Amygdala (tissue), 56 donors: ENCODE results near the gene SLC39A11.

Experiments
- DNase-seq, 56 donors: peaks; one replicate each; lab custom pipeline; 2025; lab: John Stamatoyannopoulos, UW

SLC39A11 gene

DNA sequence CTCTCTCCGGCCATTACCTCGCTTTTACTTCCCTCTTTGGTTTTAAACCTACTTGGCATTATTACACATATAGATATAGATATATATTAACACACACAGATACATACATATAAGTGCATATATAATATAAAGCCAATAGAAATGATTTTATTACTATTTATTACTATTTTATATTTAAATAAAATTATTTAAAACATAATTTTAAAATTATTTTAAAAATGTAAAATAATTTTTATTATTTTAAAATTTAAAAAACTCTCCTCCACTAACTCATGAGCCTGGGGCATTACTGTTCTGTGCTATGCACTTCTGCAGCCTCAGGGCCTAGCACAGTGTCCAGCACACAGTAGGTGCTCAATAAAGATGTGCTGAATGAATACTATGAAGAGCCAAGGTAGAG, 200.9 kb downstream of the SLC39A11 start:
- no peak for DNase-seq

DNA sequence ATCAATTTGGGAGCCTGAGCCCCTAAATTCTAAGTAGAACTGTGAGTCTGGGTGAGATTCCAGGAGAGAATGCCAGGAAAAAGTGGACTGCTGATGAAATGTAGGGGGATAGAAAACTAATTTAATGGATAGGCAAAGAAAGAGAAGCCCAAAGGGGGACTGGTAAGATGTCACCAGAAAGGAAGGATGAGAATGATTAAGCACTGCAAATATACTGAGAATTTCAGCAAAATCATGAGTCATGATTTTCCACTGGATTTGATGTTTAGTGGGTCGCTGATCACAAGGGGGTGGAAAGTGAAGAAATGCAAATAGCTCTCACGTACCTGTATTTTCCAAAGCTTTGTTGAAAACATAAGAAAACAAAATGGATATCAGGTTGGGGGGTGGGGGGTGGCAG, 201.8 kb downstream of the SLC39A11 start:
- no peak for DNase-seq

- DNase-seq: no peak
These were observed 204.6 kb downstream of the SLC39A11 start for GRCh38 chr17:72887917-72888316.

GRCh38 chr17:72887322-72887721, 205.2 kb downstream of the SLC39A11 start:
- DNase-seq: no peak

DNA sequence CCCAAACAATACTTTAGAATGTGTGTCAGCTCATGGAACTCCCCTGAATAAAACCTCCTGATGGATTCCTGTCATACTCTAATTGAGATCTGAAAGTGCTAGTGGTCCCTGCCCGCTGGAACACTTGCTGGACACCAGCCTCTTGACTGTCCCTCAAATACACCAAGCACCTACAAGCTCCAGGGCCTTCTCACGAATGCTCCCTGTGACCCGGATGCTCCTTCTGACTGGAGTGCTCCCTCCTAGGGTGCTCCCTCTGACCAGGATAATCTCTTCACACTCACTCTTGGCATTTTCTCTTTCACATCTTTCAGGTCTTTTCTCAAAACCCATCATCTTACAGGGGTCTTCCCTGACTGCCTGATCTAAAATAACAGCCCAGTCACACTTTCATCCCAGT, 205.9 kb downstream of the SLC39A11 start:
- no peak for DNase-seq

- peak in 54 of 56 donors; percentile 8 to 90 (median 66) for DNase-seq
These were observed 208.4 kb downstream of the SLC39A11 start for GRCh38 chr17:72884066-72884465.

GRCh38 chr17:72883351-72883750, 209.1 kb downstream of the SLC39A11 start:
- DNase-seq: no peak

DNA sequence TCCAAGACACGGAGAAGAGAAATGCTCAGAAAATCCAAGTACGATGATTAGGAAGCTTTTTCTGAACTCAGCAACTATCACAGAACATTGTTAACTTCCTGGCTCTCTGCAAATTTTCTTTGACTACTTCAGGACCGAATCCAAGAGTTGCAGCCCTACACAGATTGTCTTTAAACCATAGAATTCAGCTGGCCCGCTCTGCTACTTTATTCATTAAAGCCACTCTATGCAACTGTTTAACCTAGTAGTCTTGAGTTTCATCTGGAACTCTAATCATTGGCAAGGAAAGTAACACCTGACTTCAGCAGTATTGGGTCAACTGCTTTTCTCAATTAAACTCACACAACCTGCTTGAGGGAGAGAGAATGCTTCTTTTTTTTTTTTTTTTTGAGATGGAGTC, 210.1 kb downstream of the SLC39A11 start:
- peak in 1 of 56 donors; percentile 6 for DNase-seq

GRCh38 chr17:72879877-72880276, 212.6 kb downstream of the SLC39A11 start:
- no peak for DNase-seq

DNA sequence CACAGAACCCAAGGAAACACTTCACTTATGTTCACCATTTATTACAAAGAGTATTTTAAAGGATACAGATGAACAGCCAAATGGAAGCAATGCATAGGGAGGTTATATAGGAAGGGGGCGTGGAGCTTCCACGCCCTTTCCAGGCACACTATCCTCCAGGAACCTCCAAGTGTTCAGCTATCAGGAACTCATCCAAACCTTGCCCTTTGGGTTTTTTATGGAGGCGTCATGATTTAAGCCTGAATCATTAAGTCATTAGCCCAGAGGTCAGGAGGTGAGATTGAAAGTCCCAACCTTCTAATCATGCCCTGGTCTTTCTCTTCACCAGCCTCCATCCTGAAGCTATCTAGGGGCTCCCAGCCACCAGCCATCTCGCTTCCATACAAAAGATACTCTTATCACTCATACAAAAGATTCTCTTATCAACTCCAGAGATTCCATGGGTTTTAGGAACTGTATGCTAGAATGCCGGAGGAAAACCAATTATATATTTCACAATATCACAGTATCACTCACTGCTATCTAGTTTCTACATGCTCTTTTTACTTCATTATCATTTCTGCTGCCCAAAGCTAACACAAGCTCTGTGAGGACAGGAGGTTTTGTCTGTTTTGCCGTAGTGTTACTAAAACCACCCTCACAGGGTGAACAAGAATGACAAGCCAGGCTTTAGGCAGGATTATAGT, 213.4 kb downstream of the SLC39A11 start:
- no peak for DNase-seq

DNA sequence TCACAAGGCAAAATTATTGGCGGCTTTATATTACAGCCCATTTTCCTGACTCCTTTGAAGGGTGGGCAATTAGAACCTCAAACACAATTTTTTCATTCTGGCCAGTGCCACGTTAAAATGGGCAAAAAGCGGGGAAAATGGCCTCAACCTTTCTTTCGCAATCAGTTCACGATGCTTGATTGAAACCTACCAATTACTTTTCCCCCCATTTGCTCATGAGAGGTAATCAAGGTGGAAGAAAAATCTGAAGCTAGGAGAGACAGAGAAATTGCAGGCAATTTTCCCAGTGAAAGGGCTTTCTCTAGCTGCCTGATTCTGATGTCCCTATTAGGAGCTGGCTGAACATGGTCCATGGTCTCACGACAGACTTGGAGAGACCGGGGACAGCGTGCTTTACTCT, 215.1 kb downstream of the SLC39A11 start:
- no peak for DNase-seq

DNA sequence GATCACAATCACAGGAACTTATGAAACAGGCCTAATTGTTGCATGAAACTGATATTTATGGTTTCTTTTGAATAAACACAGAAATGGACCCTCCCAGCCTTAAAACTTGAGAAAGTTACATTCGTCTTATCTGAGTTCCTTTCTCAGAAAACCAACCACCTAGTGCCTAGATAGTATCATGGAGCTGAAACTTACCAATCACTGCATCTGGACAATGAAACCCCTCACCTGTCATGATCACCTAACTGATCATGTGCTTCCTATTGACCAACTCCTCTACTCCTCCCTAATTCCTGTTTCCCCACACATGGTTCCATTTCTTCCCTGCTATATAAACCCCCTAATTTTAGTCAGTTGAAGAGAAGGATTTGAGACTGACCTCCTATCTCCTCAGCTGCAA, 216.1 kb downstream of the SLC39A11 start:
- no peak for DNase-seq

DNA sequence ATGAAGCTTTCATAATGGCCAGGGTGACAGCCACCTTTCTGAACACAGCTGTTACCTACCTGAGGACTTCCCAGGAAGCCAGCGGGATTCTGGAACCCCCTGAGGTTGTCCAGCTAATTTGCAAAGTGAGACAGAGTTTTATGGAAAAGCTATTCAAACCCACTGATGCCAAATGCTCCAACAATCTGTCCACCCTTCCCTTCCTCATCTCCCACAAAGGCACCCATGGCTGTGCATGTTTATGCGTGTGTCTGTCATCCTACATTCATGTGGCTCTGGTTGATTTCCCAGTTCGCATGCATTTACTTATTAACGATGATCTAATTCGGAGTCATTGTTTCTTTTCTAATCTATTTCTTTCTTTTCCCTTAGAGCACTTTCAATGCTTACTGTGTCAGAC, 217.1 kb downstream of the SLC39A11 start:
- no peak for DNase-seq

GRCh38 chr17:72872396-72872795, 220.1 kb downstream of the SLC39A11 start:
- DNase-seq: no peak

GRCh38 chr17:72870367-72870985, 222.0 kb downstream of the SLC39A11 start:
- DNase-seq: no peak

DNA sequence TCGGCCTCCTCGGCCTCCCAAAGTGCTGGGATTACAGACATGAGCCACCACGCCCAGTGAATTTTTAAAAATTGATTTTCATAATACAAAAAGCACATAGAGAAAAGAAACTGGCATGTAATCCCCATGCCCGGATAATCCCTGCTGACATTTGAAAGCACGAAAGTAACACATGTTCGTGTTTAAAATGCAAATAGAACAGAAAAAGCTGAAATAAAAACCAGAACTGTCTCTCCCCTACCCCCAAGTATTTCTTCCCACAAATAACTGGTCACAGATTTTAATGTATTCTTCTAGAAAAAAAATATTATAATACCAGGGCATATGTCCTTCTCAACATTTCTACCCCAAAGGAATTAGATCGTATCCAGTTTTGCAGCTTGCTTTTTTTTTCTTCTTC, 222.9 kb downstream of the SLC39A11 start:
- no peak for DNase-seq

DNA sequence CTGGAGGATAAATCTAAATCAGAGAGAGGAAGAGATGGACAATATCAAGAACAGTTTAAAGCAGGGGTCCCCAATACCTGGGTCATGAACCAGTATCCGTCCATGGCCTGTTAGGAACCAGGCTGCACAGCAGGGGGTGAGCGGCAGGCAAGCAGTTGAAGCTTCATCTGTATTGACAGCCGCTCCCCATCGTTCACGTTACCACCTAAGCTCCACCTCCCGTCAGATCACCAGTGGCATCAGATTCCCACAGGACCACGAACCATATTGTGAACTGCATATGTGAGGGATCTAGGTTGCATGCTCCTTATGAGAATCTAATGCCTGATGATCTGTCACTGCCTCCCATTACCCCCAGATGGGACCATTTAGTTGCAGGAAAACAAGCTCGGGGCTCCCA, 226.5 kb downstream of the SLC39A11 start:
- no peak for DNase-seq

DNA sequence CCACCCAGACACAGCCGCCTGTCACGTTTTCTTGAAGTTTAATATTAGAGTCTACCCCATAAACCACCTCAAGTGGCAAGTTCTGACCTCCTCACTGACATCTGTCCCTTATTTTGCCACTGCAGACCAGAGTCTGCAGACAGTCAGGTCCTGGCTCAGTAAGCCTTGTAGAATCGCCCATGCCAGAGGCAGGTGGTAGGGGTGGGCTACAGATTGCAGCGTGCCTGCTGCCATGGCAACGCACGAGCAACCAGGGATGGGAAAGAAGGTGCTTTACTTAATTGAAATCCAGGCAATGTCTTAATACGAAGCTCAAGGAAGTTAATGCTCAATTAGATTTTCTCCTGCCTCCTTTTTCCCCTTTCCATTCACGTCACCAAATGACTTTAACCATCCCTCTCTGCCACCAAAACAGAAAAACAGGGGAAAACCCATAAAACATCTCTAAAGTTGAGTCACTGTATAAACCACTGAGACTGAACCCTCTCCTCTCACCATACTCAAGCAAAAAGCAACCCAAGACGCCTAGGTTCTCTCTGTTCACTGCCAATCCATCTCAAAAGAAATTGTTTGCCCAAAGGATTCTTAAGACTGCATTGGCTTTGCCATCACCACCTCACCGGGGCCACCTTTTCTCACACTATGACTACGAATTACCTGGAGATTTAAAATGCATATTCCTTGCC, 228.8 kb downstream of the SLC39A11 start:
- DNase-seq: no peak

DNA sequence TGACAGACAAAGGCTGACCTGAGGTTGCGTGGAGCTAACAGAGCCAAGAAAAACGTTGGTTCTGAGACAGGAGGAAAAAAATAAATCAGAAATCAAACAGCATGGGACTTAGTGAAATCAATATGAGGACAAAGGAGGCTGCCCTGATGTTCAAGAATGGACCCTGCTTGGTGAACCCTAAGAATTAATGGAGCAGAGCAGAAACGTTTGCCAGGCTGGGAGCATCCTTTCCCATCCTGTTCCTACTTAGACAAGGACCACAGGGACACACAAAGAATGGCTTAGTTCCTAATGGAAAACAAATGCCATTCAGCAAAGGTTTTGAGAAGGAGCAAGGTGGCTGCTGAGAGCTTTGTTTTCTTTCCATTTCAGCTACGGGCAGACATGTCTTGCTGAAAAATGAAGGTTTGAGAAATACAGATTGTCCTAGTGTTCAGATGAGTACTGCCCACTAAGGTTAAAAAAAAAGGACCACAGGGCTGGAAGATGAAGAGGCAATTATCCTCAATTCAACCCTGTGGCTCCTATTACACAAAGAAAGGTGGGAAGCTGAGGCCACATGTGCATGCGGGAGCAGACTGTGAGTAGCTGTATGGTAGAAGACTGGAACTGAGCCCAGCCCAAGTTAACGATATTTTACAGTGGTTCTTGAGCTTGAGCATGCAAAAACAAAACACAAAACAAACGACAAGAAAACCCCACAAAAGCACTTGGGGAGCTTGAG, 230.1 kb downstream of the SLC39A11 start:
- no peak for DNase-seq

DNA sequence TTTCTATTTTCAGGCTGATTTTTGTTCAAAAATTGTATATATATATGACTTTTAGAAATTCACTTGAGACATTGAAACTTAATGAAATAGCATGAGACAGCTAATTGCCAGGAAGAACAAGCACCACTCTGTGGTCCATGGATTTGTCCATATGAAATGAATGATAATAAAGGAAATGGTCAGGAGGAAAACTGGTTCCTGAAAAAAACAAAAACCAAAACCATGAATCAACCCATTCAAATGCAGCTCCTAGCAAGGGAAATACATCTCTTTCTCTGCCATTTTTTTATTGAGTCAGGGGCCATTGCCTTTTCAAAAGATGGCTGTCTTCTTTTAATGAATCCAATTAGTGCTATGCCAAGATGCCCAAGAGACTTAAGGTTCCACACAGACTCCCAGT, 230.7 kb downstream of the SLC39A11 start:
- DNase-seq: no peak

DNA sequence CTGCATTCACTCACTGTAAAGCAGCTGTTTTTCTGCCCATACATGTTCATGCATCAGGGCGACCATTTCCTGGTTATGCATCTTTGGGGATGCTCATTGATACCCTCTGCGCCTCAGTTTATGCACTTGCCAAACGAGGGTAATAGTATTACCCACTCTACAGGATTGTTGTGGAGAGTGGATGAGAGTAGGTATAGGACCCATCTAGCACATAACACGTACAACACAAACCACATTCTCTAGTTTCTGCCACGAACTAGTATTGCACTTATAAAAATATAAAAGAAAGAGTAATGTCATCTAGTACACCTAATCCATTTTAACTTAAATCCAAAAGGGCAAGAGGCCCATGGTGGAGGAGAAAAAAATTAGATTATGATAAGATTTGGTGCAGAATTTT, 231.7 kb downstream of the SLC39A11 start:
- no peak for DNase-seq
